Memory B cell (primary cell): ENCODE data around the gene GRIN2B.

ENCODE experiments used
- ATAC-seq: fragments of 150-1000 bp; cut with Tn5 transposase; 2 replicates; pipeline ENCODE4 v1.10.0; 2021; ENCODE audit warnings: low read depth, mild to moderate bottlenecking, moderate library complexity
- DNase-seq, 2 donors: peaks; one replicate each; pipeline ENCODE4 v3.0.0; 2022; ENCODE audit warnings: low spot score in 2 of 2
- H3K27ac Mint-ChIP-seq: one replicate; pipeline ENCODE4 v1.8.0; 2022; ENCODE audit warnings: mild to moderate bottlenecking, moderate library complexity, mixed read lengths
- H3K27me3 Mint-ChIP-seq: one replicate; pipeline ENCODE4 v1.8.0; 2022; ENCODE audit warnings: mixed read lengths
- H3K36me3 Mint-ChIP-seq: one replicate; pipeline ENCODE4 v1.8.0; 2022; ENCODE audit warnings: mild to moderate bottlenecking, mixed read lengths
- H3K4me1 Mint-ChIP-seq: one replicate; pipeline ENCODE4 v1.8.0; 2022; ENCODE audit warnings: mixed read lengths
- H3K4me3 Mint-ChIP-seq: one replicate; pipeline ENCODE4 v1.8.0; 2022; ENCODE audit warnings: mild to moderate bottlenecking, moderate library complexity, mixed read lengths
- H3K9me3 Mint-ChIP-seq: one replicate; pipeline ENCODE4 v1.8.0; 2022; ENCODE audit warnings: mixed read lengths

The GRIN2B gene

DNA sequence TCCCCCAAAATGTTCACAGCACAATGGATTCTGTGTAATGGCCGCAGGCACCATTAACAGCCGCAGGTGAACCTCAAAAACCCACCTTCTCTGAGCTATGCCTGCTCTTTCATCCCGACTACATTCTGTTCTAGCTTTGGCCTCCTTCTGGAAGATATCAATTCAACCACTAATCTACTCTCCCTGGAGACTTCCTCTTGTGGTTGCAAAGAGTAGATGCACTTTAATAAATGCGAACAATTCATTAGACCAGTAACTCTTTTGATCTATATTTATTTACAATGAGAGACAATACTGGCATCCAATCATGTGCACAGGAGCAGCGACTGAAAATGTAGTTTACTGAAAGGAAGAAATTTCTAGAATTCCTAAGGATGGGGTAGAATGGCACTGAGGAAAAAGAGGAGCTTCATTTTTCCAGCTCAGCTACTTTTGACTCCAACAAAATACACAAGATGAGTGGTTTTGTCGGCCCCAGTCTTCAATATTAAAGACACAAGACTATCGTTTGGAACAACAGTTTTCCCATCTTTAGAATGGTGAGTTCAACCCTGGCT is 5.3 kb downstream of the GRIN2B start:
- no peak for ATAC-seq
- DNase-seq, result no peak
- Mint-ChIP-seq H3K4me1 (peaks cover 8% of the 10 kb centered on the region), H3K27me3 (peaks cover 30% of the 10 kb centered on the region), H3K36me3 (no peaks in the 10 kb centered on the region), H3K9me3 (no peaks in the 10 kb centered on the region), H3K27ac (no peak overlapping the region), H3K4me3 (no peak overlapping the region)

DNA sequence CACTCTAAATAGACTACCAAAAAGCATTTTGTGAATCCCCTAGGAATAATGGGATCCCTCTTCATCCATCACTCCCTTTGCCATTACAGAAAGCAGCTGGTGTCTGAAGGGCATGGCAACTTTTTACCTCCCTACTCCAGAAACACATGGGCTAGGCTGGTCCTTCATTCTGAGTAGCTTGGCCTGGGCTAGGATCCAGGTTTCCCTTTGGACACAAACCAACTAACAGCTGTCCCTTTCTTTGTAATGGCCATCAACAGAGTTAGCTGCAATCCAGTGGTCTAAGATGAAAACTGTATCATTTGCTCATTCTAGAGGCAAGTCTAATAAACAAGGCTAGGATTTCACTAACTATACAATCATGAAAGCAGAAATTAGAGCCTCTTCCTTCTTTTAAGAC is 7.4 kb downstream of the GRIN2B start:
- DNase-seq (no peak), ATAC-seq (no peak)
- H3K4me1 Mint-ChIP-seq, result no peaks in the 10 kb centered on the region
- H3K36me3 Mint-ChIP-seq, result no peaks in the 10 kb centered on the region
- peaks cover 25% of the 10 kb centered on the region for H3K27me3 Mint-ChIP-seq
- H3K9me3 Mint-ChIP-seq, result no peaks in the 10 kb centered on the region
- H3K27ac Mint-ChIP-seq, result no peak overlapping the region
- H3K4me3 Mint-ChIP-seq, result no peak overlapping the region

DNA sequence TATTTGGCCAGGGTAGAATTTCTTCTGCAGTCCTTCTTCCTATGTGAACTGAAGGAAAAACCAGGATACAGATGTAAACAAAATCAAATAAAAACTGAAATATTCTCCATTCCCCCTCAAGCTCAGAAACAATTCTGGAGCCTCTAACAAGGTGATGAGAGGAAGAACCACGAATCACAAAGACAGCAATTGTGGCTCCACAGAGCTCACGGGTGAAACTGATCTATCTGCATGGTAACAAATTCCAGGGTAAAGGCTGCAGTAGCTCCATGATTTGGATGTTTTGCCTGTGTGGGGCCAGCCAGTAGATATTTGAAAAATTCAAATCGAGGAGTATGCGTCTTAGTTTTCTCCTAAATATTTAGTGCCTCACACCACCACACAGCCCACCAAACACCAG is 10.6 kb downstream of the GRIN2B start:
- Mint-ChIP-seq H3K36me3 (no peaks in the 10 kb centered on the region), H3K4me3 (no peak overlapping the region), H3K27ac (no peak overlapping the region), H3K27me3 (peaks cover 10% of the 10 kb centered on the region), H3K9me3 (no peaks in the 10 kb centered on the region), H3K4me1 (no peaks in the 10 kb centered on the region)
- ATAC-seq, result no peak
- DNase-seq, result no peak

DNA sequence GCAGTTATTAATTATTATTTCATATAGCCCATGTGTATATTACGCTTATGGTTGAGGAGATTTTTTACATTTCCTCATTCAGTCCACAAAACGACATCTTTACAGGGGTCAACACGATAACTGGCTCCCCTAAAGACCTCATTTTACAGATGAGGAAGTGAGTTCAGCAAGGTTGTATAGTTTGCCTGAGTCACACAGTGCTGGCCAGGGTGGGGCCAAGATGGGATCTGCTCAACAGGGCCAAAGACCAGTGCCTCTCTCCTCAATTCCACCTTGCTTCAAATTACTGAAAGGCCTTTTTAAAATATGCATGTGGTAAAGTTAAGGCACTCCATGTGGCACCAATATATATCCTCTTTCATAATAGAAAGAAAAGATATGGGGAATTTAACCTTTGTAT is 13.1 kb downstream of the GRIN2B start:
- ATAC-seq, result no peak
- Mint-ChIP-seq H3K9me3 (no peaks in the 10 kb centered on the region), H3K27me3 (peaks cover 8% of the 10 kb centered on the region), H3K4me3 (no peak overlapping the region), H3K4me1 (no peaks in the 10 kb centered on the region), H3K27ac (no peak overlapping the region), H3K36me3 (no peaks in the 10 kb centered on the region)
- DNase-seq, result no peak

DNA sequence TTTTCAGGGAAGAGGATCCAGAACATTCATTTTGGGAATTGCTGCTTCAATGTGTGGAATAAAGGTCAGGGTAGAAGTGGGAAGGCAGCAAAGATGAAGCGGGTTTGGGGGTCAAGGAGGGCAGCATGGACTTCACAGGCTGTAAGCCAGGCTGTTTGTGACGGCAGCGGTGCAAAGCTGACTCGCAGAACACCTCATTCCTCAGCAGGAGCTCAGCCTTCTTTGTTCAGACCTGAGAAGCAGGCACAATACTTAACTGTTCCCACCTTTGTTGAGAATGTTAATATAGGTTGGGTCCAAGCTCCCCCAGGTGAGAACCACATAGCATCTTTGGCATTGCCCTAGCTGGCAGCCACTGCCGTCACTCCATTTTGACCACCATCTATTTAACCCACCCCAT is 16.7 kb downstream of the GRIN2B start:
- H3K36me3 Mint-ChIP-seq, result no peaks in the 10 kb centered on the region
- no peak for DNase-seq
- no peak overlapping the region for H3K4me3 Mint-ChIP-seq
- ATAC-seq, result no peak
- peaks cover 4% of the 10 kb centered on the region for H3K4me1 Mint-ChIP-seq
- no peaks in the 10 kb centered on the region for H3K9me3 Mint-ChIP-seq
- H3K27me3 Mint-ChIP-seq, result peaks cover 20% of the 10 kb centered on the region
- H3K27ac Mint-ChIP-seq, result no peak overlapping the region

DNA sequence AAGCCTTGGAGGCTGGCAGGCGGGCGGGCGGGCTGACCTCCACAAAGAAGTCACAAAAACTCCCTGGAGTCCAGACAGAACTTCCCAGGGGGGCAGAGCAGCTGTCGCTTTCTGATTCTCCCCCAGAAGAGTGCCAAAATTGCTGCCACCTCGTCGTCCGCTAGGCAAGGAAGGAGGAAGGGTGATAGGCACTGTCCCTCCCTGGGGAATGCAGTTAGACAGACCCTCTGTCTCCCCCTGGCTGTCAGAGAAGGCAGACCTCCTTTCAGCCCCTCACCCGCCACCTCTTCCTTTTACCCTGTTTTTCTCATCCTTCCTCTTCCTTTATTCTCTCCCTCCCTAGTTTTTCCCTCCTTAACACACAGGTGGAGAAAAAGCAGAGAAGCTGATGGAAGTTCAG is 18.7 kb downstream of the GRIN2B start:
- Mint-ChIP-seq H3K27me3 (peaks cover 29% of the 10 kb centered on the region), H3K36me3 (no peaks in the 10 kb centered on the region), H3K4me3 (no peak overlapping the region), H3K4me1 (peaks cover 4% of the 10 kb centered on the region), H3K9me3 (no peaks in the 10 kb centered on the region), H3K27ac (no peak overlapping the region)
- no peak for DNase-seq
- ATAC-seq, result no peak

DNA sequence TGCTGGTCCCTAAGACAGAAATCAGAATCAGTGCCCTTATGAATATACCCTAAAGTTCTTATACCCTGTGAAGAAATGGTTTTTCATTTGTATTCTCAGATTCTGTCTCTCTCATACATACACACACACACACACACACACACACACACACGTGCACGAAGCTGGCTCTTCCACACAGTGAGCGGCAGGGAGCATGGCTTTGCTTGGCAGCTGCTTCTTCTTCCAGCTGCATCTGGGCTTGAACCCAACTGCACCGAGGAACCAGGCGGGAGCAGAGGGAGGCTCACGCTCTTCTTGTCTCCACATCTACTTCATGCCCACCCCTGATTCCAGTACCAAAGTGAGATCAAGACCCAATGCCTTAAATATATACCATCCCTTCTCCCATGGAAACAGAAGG is 19.4 kb downstream of the GRIN2B start:
- Mint-ChIP-seq H3K27ac (no peak overlapping the region), H3K4me3 (no peak overlapping the region), H3K9me3 (no peaks in the 10 kb centered on the region), H3K36me3 (no peaks in the 10 kb centered on the region), H3K27me3 (peaks cover 29% of the 10 kb centered on the region), H3K4me1 (peaks cover 4% of the 10 kb centered on the region)
- no peak for DNase-seq
- no peak for ATAC-seq

DNA sequence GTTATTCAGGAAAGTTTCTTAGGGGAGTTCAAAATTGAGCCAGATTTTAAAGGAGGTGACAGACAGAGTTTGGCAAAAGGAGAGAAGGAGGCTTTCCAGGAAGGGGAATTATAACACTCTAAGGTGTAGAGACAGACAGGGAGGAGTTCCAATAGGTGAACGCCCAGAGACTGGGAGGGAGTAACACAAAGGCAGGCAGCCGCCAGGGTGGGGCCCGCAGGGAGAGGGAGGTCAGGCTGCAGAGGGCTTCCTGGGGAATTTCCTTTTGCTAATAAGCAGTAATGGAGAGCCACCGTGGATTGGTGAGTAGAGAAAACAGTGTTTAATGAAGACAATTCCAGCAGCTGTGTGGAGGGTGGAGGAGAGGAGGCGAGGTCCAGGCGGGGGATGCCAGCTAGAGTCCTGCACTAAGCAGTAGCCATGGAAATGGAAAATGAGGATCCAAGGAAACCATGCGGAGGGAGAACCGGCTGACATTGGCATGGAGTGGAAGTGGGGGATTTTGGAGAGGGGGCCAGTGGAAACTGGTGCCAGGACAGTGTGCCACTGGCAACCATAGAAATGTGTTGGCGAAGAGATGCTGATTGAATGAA is 22.2 kb downstream of the GRIN2B start:
- H3K4me1 Mint-ChIP-seq, result peaks cover 4% of the 10 kb centered on the region
- H3K27me3 Mint-ChIP-seq, result peaks cover 35% of the 10 kb centered on the region
- ATAC-seq, result no peak
- no peak for DNase-seq
- H3K4me3 Mint-ChIP-seq, result no peak overlapping the region
- H3K9me3 Mint-ChIP-seq, result no peaks in the 10 kb centered on the region
- no peaks in the 10 kb centered on the region for H3K36me3 Mint-ChIP-seq
- H3K27ac Mint-ChIP-seq, result no peak overlapping the region

DNA sequence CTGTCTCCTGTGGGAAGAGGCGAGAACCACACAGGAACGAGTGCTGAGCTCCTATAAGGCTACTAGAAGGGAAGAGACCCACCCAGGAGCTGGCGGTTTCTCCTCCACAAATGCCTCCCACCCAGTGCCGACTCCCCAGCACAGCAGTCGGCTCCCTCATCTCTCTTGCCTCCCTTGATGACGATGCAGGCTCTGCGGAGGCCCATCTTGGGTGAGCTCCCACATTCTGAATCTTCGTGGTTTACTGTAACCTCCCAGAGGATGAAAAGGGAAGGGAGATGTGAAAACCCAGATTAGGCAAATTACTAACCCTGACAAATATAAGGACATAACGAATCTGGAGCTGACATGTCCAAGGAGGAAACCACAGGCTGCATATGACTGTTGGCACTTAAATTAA is 23.8 kb downstream of the GRIN2B start:
- no peak for ATAC-seq
- no peak for DNase-seq
- Mint-ChIP-seq H3K36me3 (no peaks in the 10 kb centered on the region), H3K4me3 (no peak overlapping the region), H3K9me3 (no peaks in the 10 kb centered on the region), H3K27me3 (peaks cover 32% of the 10 kb centered on the region), H3K27ac (no peak overlapping the region), H3K4me1 (peaks cover 4% of the 10 kb centered on the region)

DNA sequence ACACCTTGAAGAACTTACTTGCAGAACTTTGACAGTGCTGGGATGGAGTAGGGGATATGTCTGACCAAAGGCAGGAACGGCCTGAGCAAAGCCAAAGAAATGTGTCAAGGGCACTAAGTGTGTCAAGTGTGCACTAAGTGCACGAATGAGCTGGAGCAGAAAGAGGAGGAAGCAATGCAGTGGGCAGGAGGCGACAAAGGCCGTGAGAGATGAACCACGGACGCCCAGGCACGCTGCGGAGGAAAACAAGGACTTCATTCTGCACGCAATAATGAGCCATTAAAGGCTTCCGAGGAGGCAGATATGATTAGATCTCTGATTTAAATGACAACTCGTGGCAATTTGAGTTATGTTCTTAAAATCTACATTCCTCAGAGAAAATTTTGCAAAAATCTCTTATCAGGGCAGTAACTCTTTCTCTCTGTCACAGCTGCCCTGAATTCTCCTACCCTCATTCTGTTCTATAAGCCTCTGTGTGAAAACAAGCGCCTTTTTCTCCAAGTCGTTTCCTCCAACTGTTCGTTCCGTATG is 25.3 kb downstream of the GRIN2B start:
- Mint-ChIP-seq H3K27ac (no peak overlapping the region), H3K4me3 (no peak overlapping the region), H3K27me3 (peaks cover 27% of the 10 kb centered on the region), H3K4me1 (peaks cover 4% of the 10 kb centered on the region), H3K36me3 (no peaks in the 10 kb centered on the region), H3K9me3 (no peaks in the 10 kb centered on the region)
- DNase-seq, result no peak
- no peak for ATAC-seq

DNA sequence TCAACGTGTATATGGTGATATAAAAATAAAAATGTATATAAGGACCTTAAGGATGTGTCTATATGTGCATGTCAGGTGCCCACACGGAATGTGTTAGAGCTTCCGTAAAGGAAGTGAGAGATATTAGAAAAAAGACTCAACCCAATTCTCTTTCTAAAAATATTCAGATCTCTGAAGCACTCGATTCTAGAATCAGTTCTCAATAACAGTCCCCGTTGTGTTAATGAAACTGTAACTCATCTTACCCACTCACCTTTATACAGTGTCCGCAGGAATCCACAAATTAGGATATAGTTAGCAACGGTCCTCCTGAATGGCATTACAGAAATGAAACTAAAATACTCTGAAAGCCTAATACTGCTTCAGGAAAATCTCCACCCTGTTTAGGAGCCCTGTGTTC is 29.3 kb downstream of the GRIN2B start:
- H3K9me3 Mint-ChIP-seq, result no peaks in the 10 kb centered on the region
- peaks cover 15% of the 10 kb centered on the region for H3K27me3 Mint-ChIP-seq
- H3K36me3 Mint-ChIP-seq, result no peaks in the 10 kb centered on the region
- H3K4me1 Mint-ChIP-seq, result no peaks in the 10 kb centered on the region
- DNase-seq (no peak), ATAC-seq (no peak)
- H3K4me3 Mint-ChIP-seq, result no peak overlapping the region
- H3K27ac Mint-ChIP-seq, result no peak overlapping the region

DNA sequence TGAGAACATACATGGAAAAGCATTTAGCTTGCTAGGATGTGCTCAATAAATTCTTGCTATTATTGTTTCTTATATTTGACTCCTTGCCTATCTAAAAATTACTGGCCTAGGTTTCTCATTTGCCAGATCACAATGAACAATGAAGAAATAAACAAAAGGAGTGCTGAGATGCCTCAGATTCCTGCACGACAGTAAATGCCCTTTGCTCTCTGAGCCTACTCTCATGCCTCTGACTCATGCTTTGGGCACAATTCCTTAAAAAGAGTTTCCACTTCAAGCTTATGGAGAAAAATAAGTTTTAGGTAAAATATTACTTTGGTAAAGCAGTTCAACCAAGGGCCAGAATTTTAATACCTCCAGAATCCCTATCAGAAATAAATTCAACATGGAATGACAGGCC is 30.9 kb downstream of the GRIN2B start:
- Mint-ChIP-seq H3K4me1 (no peaks in the 10 kb centered on the region), H3K27ac (no peak overlapping the region), H3K27me3 (peaks cover 7% of the 10 kb centered on the region), H3K36me3 (no peaks in the 10 kb centered on the region), H3K4me3 (no peak overlapping the region), H3K9me3 (no peaks in the 10 kb centered on the region)
- ATAC-seq, result no peak
- no peak for DNase-seq

DNA sequence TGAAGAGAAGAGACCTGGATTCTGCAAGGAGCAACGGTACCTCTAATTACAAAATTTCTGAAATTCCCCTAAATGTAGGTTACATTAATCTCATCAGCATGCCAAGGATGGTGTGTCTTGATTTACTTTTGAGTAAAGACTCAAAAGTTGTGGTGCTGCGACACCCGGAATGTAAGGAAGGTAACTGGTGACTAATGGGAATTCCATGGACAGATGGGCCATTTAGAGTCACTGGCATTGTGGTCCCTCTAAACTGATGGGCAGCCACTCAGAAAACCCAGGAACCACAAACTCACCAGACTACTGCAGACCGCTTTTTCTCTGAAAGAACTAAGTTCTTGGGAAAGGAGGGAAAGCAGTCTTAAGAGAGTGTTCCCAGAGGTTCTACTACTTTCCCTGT is 32.8 kb downstream of the GRIN2B start:
- H3K9me3 Mint-ChIP-seq, result no peaks in the 10 kb centered on the region
- no peaks in the 10 kb centered on the region for H3K36me3 Mint-ChIP-seq
- H3K4me3 Mint-ChIP-seq, result no peak overlapping the region
- DNase-seq (no peak), ATAC-seq (no peak)
- no peaks in the 10 kb centered on the region for H3K4me1 Mint-ChIP-seq
- H3K27ac Mint-ChIP-seq, result no peak overlapping the region
- H3K27me3 Mint-ChIP-seq, result peaks cover 10% of the 10 kb centered on the region

DNA sequence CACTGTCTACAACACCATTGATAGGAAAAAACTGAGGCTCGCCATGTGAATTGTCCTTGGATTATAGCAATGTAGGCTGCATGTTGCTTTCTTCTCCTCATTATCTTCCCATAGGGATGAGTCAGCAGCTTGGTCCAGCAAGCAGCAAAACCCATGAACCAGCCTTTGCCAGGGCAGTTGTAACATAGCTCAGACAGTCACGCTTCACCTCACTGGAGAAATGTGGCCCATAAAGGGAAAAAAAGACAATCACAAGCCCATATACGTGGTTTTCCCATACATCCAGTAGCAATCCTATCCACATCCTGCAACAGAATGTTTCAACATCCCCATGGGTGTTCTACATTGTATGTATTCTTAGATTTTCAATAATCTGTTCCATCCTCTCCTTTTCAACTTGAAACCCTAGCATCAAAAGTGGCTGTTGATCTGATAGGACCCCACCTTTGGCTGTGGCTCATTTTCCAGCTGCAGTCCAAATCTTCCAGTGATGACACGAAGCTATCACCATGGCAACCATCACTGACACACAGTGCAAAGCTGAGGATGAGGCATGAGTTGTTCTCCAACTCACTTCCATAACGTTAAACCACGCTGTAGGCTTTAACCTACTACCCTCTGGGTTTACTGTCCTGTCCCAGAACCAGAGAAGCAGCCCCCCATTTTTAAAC is 34.0 kb downstream of the GRIN2B start:
- Mint-ChIP-seq H3K4me3 (no peak overlapping the region), H3K36me3 (no peaks in the 10 kb centered on the region), H3K4me1 (no peaks in the 10 kb centered on the region), H3K9me3 (no peaks in the 10 kb centered on the region), H3K27me3 (peaks cover 12% of the 10 kb centered on the region), H3K27ac (no peak overlapping the region)
- DNase-seq (no peak), ATAC-seq (no peak)

DNA sequence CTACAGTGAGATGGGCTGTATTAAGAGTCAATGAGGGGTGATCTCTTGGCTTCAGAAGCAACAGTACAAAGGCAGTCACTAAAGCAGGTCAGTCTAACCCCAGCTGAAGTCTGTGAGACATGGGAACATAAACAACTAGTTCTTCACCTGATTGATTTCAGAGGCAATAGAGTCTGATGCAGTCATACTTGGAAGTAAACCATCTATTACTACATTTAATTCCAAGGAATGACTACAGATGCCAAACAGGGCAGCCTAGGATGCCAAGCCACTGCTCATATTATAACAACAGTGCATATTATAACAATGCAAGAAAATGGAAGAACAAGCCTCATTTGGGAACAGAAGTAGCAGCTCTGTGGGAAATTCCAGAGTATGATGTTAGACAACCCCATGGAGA is 35.8 kb downstream of the GRIN2B start:
- H3K4me1 Mint-ChIP-seq, result no peaks in the 10 kb centered on the region
- H3K36me3 Mint-ChIP-seq, result no peaks in the 10 kb centered on the region
- peaks cover 18% of the 10 kb centered on the region for H3K27me3 Mint-ChIP-seq
- H3K27ac Mint-ChIP-seq, result no peak overlapping the region
- no peak for ATAC-seq
- no peaks in the 10 kb centered on the region for H3K9me3 Mint-ChIP-seq
- H3K4me3 Mint-ChIP-seq, result no peak overlapping the region
- DNase-seq, result no peak
